ENCODE measurements around the gene SLC1A4. TPM values are rescaled to one million over a fixed set of nuclear protein-coding genes. Genes with fewer than 3 reads are reported as not detected.
"Not testable (repeated sequence)": the region's sequence is repeated elsewhere in the genome, so short reads cannot be mapped to it uniquely, and the experiment has no call there.

Gene SLC1A4
- total and polyA plus RNA-seq, 8 donors, result 10.9 to 72.7 (median 23.1) TPM

GRCh38 chr2:64996871-64997307 is 7.7 kb downstream of the SLC1A4 start:
- no peaks in the 10 kb centered on the region for H3K27me3 ChIP-seq
- intact Hi-C loops (cut with DNase I), result no loop called here
- H3K36me3 ChIP-seq, result no peaks in the 10 kb centered on the region
- no peak for TF ChIP-seq CTCF (IDR thresholded peaks at IDR 0.05)
- no peak for ATAC-seq
- DNase-seq, result no peak
- 82 to 85% methylated on average over 3 of the region's 3 CpGs for WGBS, 2 donors
- H3K4me1 ChIP-seq, result peaks cover 10 to 19% (median 17%) of the 10 kb centered on the region in 3 donors
- FAIRE-seq, result no peak
- H3K4me3 ChIP-seq, result no peak overlapping the region
- no peak overlapping the region for H3K27ac ChIP-seq
- no peaks in the 10 kb centered on the region for H3K9me3 ChIP-seq

GRCh38 chr2:64998658-64999061 is 9.5 kb downstream of the SLC1A4 start:
- intact Hi-C loops (cut with DNase I), result no loop called here
- H3K9me3 ChIP-seq, result no peaks in the 10 kb centered on the region
- DNase-seq (no peak), FAIRE-seq (no peak), ATAC-seq (peak; percentile 37 to 74 (median 46))
- H3K27ac ChIP-seq, result peak overlapping the region in 2 of 4 donors; percentile 3 to 33
- WGBS, 2 donors, result 21 to 23% methylated on average over 2 of the region's 2 CpGs
- H3K4me1 ChIP-seq, result peaks cover 10 to 13% (median 10%) of the 10 kb centered on the region in 3 donors
- H3K36me3 ChIP-seq, result no peaks in the 10 kb centered on the region
- H3K27me3 ChIP-seq, result no peaks in the 10 kb centered on the region
- no peak for TF ChIP-seq CTCF (IDR thresholded peaks at IDR 0.05)
- no peak overlapping the region for H3K4me3 ChIP-seq

- no peak for TF ChIP-seq CTCF (IDR thresholded peaks at IDR 0.05)
- no peak for DNase-seq
- intact Hi-C loops (cut with DNase I), result no loop called here
- FAIRE-seq, result no peak
- no peaks in the 10 kb centered on the region for H3K27me3 ChIP-seq
- H3K4me3 ChIP-seq, result no peak overlapping the region
- H3K36me3 ChIP-seq, result peaks cover 0 to 3% (median 0%) of the 10 kb centered on the region in 3 donors
- H3K27ac ChIP-seq, result no peak overlapping the region
- WGBS, 2 donors, result 72 to 80% methylated on average over 2 of the region's 2 CpGs
- peak in 2 of 4 donors; percentile 44 to 48 for ATAC-seq
- peaks cover 10 to 13% (median 10%) of the 10 kb centered on the region in 3 donors for H3K4me1 ChIP-seq
- H3K9me3 ChIP-seq, result no peaks in the 10 kb centered on the region
These were observed 10.6 kb downstream of the SLC1A4 start for GRCh38 chr2:64999754-65000153.

GRCh38 chr2:65000644-65001043 is 11.4 kb downstream of the SLC1A4 start:
- 38 to 52% methylated on average over 3 of the region's 3 CpGs for WGBS, 2 donors
- DNase-seq (no peak), FAIRE-seq (no peak), ATAC-seq (peak in 1 of 4 donors; percentile 27)
- Histone ChIP-seq H3K9me3 (no peaks in the 10 kb centered on the region), H3K27me3 (no peaks in the 10 kb centered on the region), H3K4me3 (no peak overlapping the region), H3K36me3 (peaks cover 0 to 6% (median 0%) of the 10 kb centered on the region in 3 donors), H3K4me1 (peaks cover 10 to 13% (median 10%) of the 10 kb centered on the region in 3 donors), H3K27ac (no peak overlapping the region)
- no peak for TF ChIP-seq CTCF (IDR thresholded peaks at IDR 0.05)
- intact Hi-C loops (cut with DNase I), result no loop called here

GRCh38 chr2:65003037-65003436 is 13.8 kb downstream of the SLC1A4 start:
- intact Hi-C loops (cut with DNase I), result no loop called here
- Histone ChIP-seq H3K9me3 (no peaks in the 10 kb centered on the region), H3K36me3 (peaks cover 0 to 6% (median 0%) of the 10 kb centered on the region in 3 donors), H3K4me1 (peaks cover 10 to 15% (median 10%) of the 10 kb centered on the region in 3 donors), H3K27me3 (no peaks in the 10 kb centered on the region), H3K4me3 (no peak overlapping the region), H3K27ac (no peak overlapping the region)
- DNase-seq, result peak in 1 of 6 donors; percentile 4
- ATAC-seq, result no peak
- TF ChIP-seq CTCF (IDR thresholded peaks at IDR 0.05), result no peak
- WGBS, 2 donors, result 57 to 60% methylated on average over 3 of the region's 3 CpGs
- no peak for FAIRE-seq

- H3K4me3 ChIP-seq; H3K9me3 ChIP-seq; intact Hi-C loops (cut with DNase I); ATAC-seq; H3K27me3 ChIP-seq; H3K27ac ChIP-seq; H3K36me3 ChIP-seq; FAIRE-seq; H3K4me1 ChIP-seq: not testable (repeated sequence)
- WGBS, 2 donors, result 94 to 97% methylated on average over 3 of the region's 3 CpGs
- peak in 1 of 6 donors; percentile 1 for DNase-seq
These were observed 15.0 kb downstream of the SLC1A4 start for GRCh38 chr2:65004232-65004631.

All from pancreas (tissue), 10 donors.